ENCODE data around the gene MLH1. TPM values are rescaled to one million over a fixed set of nuclear protein-coding genes. Genes with fewer than 3 reads are reported as not detected.

MLH1 gene
- total and polyA plus RNA-seq, 10 of the 15 experiments (the other 5 are each of a cell fraction or from before 2014, with no cell fraction given): 58.6 to 109 (median 81.4) TPM

- TF ChIP-seq KAT2A (conservative IDR thresholded peaks at IDR 0.05; ENCODE audit: control insufficient read depth, low read depth, low read length) (no peak), STAT1 (conservative IDR thresholded peaks at IDR 0.05) (no peak), NBN (IDR thresholded peaks at IDR 0.05) (0 out of 2 replicates have a peak, but pooled peaks have one; percentile 45), HSF1 (IDR thresholded peaks at IDR 0.05; ENCODE audit: low read depth, low read length) (no peak), BCL11A (IDR thresholded peaks at IDR 0.05; ENCODE audit: low read depth, low read length) (no peak), BRCA1 (IDR thresholded peaks at IDR 0.05; ENCODE audit: low read depth, low read length) (no peak), CREB1 (IDR thresholded peaks at IDR 0.05; ENCODE audit: low read depth) (no peak), KLF5 (IDR thresholded peaks at IDR 0.05; ENCODE audit: partially characterized antibody) (no peak), CHD1 (IDR thresholded peaks at IDR 0.05; ENCODE audit: low read depth, low read length) (no peak), ZNF24 (IDR thresholded peaks at IDR 0.05) (no peak), ZBTB33 (IDR thresholded peaks at IDR 0.05) (no peak), HDAC6 (IDR thresholded peaks at IDR 0.05; ENCODE audit: unreplicated experiment) (no peak), PML (IDR thresholded peaks at IDR 0.05; ENCODE audit: low read length) (no peak), IKZF2 (IDR thresholded peaks at IDR 0.05) (no peak; a peak in 2 of 4 replicates), RAD21 (IDR thresholded peaks at IDR 0.05; ENCODE audit: insufficient read depth, low read depth, low read length) (no peak), SP1 (IDR thresholded peaks at IDR 0.05; ENCODE audit: low read depth, low read length) (no peak), CBX5 (IDR thresholded peaks at IDR 0.05; ENCODE audit: low read depth) (no peak), FOXM1 (IDR thresholded peaks at IDR 0.05; ENCODE audit: low read depth, low read length) (no peak)
- TF ChIP-seq, protein P1, sequence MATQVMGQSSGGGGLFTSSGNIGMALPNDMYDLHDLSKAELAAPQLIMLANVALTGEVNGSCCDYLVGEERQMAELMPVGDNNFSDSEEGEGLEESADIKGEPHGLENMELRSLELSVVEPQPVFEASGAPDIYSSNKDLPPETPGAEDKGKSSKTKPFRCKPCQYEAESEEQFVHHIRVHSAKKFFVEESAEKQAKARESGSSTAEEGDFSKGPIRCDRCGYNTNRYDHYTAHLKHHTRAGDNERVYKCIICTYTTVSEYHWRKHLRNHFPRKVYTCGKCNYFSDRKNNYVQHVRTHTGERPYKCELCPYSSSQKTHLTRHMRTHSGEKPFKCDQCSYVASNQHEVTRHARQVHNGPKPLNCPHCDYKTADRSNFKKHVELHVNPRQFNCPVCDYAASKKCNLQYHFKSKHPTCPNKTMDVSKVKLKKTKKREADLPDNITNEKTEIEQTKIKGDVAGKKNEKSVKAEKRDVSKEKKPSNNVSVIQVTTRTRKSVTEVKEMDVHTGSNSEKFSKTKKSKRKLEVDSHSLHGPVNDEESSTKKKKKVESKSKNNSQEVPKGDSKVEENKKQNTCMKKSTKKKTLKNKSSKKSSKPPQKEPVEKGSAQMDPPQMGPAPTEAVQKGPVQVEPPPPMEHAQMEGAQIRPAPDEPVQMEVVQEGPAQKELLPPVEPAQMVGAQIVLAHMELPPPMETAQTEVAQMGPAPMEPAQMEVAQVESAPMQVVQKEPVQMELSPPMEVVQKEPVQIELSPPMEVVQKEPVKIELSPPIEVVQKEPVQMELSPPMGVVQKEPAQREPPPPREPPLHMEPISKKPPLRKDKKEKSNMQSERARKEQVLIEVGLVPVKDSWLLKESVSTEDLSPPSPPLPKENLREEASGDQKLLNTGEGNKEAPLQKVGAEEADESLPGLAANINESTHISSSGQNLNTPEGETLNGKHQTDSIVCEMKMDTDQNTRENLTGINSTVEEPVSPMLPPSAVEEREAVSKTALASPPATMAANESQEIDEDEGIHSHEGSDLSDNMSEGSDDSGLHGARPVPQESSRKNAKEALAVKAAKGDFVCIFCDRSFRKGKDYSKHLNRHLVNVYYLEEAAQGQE (IDR thresholded peaks at IDR 0.05; ENCODE audit: low read depth, low read length): no peak
- TF ChIP-seq, protein P2, sequence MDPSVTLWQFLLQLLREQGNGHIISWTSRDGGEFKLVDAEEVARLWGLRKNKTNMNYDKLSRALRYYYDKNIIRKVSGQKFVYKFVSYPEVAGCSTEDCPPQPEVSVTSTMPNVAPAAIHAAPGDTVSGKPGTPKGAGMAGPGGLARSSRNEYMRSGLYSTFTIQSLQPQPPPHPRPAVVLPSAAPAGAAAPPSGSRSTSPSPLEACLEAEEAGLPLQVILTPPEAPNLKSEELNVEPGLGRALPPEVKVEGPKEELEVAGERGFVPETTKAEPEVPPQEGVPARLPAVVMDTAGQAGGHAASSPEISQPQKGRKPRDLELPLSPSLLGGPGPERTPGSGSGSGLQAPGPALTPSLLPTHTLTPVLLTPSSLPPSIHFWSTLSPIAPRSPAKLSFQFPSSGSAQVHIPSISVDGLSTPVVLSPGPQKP (IDR thresholded peaks at IDR 0.05; ENCODE audit: low read depth, low read length): no peak
- TF ChIP-seq, protein P3, sequence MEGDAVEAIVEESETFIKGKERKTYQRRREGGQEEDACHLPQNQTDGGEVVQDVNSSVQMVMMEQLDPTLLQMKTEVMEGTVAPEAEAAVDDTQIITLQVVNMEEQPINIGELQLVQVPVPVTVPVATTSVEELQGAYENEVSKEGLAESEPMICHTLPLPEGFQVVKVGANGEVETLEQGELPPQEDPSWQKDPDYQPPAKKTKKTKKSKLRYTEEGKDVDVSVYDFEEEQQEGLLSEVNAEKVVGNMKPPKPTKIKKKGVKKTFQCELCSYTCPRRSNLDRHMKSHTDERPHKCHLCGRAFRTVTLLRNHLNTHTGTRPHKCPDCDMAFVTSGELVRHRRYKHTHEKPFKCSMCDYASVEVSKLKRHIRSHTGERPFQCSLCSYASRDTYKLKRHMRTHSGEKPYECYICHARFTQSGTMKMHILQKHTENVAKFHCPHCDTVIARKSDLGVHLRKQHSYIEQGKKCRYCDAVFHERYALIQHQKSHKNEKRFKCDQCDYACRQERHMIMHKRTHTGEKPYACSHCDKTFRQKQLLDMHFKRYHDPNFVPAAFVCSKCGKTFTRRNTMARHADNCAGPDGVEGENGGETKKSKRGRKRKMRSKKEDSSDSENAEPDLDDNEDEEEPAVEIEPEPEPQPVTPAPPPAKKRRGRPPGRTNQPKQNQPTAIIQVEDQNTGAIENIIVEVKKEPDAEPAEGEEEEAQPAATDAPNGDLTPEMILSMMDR (IDR thresholded peaks at IDR 0.05 in 2 of 3, conservative IDR thresholded peaks at IDR 0.05 in 1 of 3; ENCODE audit: control insufficient read depth in 2 of 3, extremely low read depth in 1 of 3, insufficient read depth in 1 of 3, low read depth in 3 of 3, low read length in 3 of 3): no peak
Observed at GRCh38 chr3:36969540-36970432, 23.5 kb upstream of the MLH1 start (continued).

Data from GM12878 (cell line).